Right hindlimb (tissue), 1 donor: Measurements from ENCODE around the gene IL15RA.
"Not testable (repeated sequence)": the region's sequence is repeated elsewhere in the genome, so short reads cannot be mapped to it uniquely, and the experiment has no call there.

Experiments used
- DNase-seq: peaks from one replicate; pipeline ENCODE4 v3.0.0-alpha.2; 2018

The IL15RA gene

GRCh38 chr10:5949009-5949759 is 28.2 kb downstream of the IL15RA start:
- DNase-seq = peak; percentile 46

GRCh38 chr10:5948208-5948585 is 29.1 kb downstream of the IL15RA start:
- DNase-seq = no peak

GRCh38 chr10:5947471-5948207 is 29.7 kb downstream of the IL15RA start:
- DNase-seq = no peak

- DNase-seq = no peak
These were observed 30.6 kb downstream of the IL15RA start for GRCh38 chr10:5946786-5947185.

GRCh38 chr10:5946419-5946775 is 30.9 kb downstream of the IL15RA start:
- not testable (repeated sequence) for DNase-seq

GRCh38 chr10:5945561-5946418 is 31.6 kb downstream of the IL15RA start:
- DNase-seq = peak; percentile 91

- peak; percentile 54 for DNase-seq
These were observed 32.2 kb downstream of the IL15RA start for GRCh38 chr10:5945190-5945509.

GRCh38 chr10:5944389-5945189 is 32.8 kb downstream of the IL15RA start:
- DNase-seq = peak; percentile 95

GRCh38 chr10:5943536-5943935 is 33.8 kb downstream of the IL15RA start:
- DNase-seq = peak; percentile 66

- peak; percentile 42 for DNase-seq
These were observed 34.9 kb downstream of the IL15RA start for GRCh38 chr10:5942474-5942873.

- no peak for DNase-seq
These were observed 35.3 kb downstream of the IL15RA start for GRCh38 chr10:5942001-5942400.

- no peak for DNase-seq
These were observed 35.8 kb downstream of the IL15RA start for GRCh38 chr10:5941579-5941978.

GRCh38 chr10:5940807-5941218 is 36.5 kb downstream of the IL15RA start:
- no peak for DNase-seq

- DNase-seq = no peak
These were observed 39.1 kb downstream of the IL15RA start for GRCh38 chr10:5938291-5938690.

GRCh38 chr10:5937016-5937415 is 40.3 kb downstream of the IL15RA start:
- no peak for DNase-seq

- DNase-seq = no peak
These were observed 41.7 kb downstream of the IL15RA start for GRCh38 chr10:5935628-5936027.

GRCh38 chr10:5933909-5934546 is 43.3 kb downstream of the IL15RA start:
- DNase-seq = no peak

- no peak for DNase-seq
These were observed 45.0 kb downstream of the IL15RA start for GRCh38 chr10:5932345-5932744.

- no peak for DNase-seq
These were observed 47.1 kb downstream of the IL15RA start for GRCh38 chr10:5930272-5930671.

GRCh38 chr10:5929442-5929841 is 47.9 kb downstream of the IL15RA start:
- DNase-seq = no peak

- DNase-seq = peak; percentile 45
These were observed 50.0 kb downstream of the IL15RA start for GRCh38 chr10:5927306-5927705.

- DNase-seq = no peak
These were observed 52.5 kb downstream of the IL15RA start for GRCh38 chr10:5924889-5925288.
